WTC11 (cell line): ENCODE measurements around the gene MYRF. TPM values are rescaled to one million over a fixed set of nuclear protein-coding genes. Genes with fewer than 3 reads are reported as not detected.
A peak's percentile ranks its signal among the peaks of the same experiment; 100 is the strongest.

Source experiments
- ATAC-seq: fragments of 200-7000 bp; cut with Tn5 transposase; 2 replicates; pipeline ENCODE4 v1.10.0; 2021; ENCODE audit warnings: mild to moderate bottlenecking, moderate library complexity
- CTCF ChIA-PET: fragments of 300-600 bp; sonication (Branson Sonifier 250); formaldehyde crosslinking; loops from one replicate; lab custom pipeline; 2021; ENCODE audit warnings: antibody characterized with exemption; lab: Charles Lee
- POLR2A ChIA-PET: fragments of 350-600 bp; sonication (Branson Sonifier 250); formaldehyde crosslinking; loops from one replicate; lab custom pipeline; 2021; ENCODE audit warnings: antibody characterized with exemption; lab: Charles Lee
- DNase-seq: peaks from one replicate; pipeline ENCODE4 v3.0.0; 2021; ENCODE audit warnings: low spot score
- H3K27ac Mint-ChIP-seq: 2 replicates; pipeline ENCODE4 v1.8.0; 2021; ENCODE audit warnings: mixed read lengths
- H3K27me3 Mint-ChIP-seq: 2 replicates; pipeline ENCODE4 v1.8.0; 2021; ENCODE audit warnings: low read depth, mild to moderate bottlenecking, moderate library complexity, mixed read lengths
- H3K36me3 Mint-ChIP-seq: 2 replicates; pipeline ENCODE4 v1.8.0; 2021; ENCODE audit warnings: mixed read lengths
- H3K4me1 Mint-ChIP-seq: 2 replicates; pipeline ENCODE4 v1.8.0; 2022; ENCODE audit warnings: mixed read lengths
- H3K4me3 Mint-ChIP-seq: 2 replicates; pipeline ENCODE4 v1.8.0; 2021; ENCODE audit warnings: mild to moderate bottlenecking, moderate library complexity, mixed read lengths
- H3K9me3 Mint-ChIP-seq: 2 replicates; pipeline ENCODE4 v1.8.0; 2021; ENCODE audit warnings: mixed read lengths
- ELF4 ChIP-seq: sonication (generic); formaldehyde crosslinking; IDR thresholded peaks from 2 replicates; pipeline ENCODE4 v1.8.1; 2022; ENCODE audit warnings: low read depth, mild to moderate bottlenecking, moderate library complexity, missing genetic modification reagents
- ESRRA ChIP-seq: sonication (generic); formaldehyde crosslinking; IDR thresholded peaks from 2 replicates; pipeline ENCODE4 v1.8.1; 2022; ENCODE audit warnings: mild to moderate bottlenecking, missing genetic modification reagents, borderline replicate concordance
- FOXJ3 ChIP-seq: sonication (generic); formaldehyde crosslinking; IDR thresholded peaks from 2 replicates; pipeline ENCODE4 v1.9.0; 2021; ENCODE audit warnings: missing genetic modification reagents, mild to moderate bottlenecking, borderline replicate concordance
- FOXP1 ChIP-seq: sonication (generic); formaldehyde crosslinking; IDR thresholded peaks from 2 replicates; pipeline ENCODE4 v1.8.0; 2022; ENCODE audit warnings: missing genetic modification reagents, mild to moderate bottlenecking, moderate library complexity, borderline replicate concordance
- GABPB1 ChIP-seq: sonication (generic); formaldehyde crosslinking; IDR thresholded peaks from 2 replicates; pipeline ENCODE4 v1.8.1; 2023; ENCODE audit warnings: mild to moderate bottlenecking, missing genetic modification reagents
- GTF2I ChIP-seq: fragments of 250-450 bp; sonication (Bioruptor Pico); conservative IDR thresholded peaks from 2 replicates; pipeline ENCODE4 v1.4.0; 2021; ENCODE audit warnings: mild to moderate bottlenecking
- IRF2 ChIP-seq: sonication (generic); formaldehyde crosslinking; IDR thresholded peaks from 2 replicates; pipeline ENCODE4 v1.8.0; 2022; ENCODE audit warnings: low read depth, missing genetic modification reagents, borderline replicate concordance
- NFATC4 ChIP-seq: fragments of 250-450 bp; sonication (Bioruptor Pico); IDR thresholded peaks from 2 replicates; pipeline ENCODE4 v1.9.0; 2021; ENCODE audit warnings: mild to moderate bottlenecking
- NR3C1 ChIP-seq: sonication (generic); formaldehyde crosslinking; conservative IDR thresholded peaks from 2 replicates; pipeline ENCODE4 v1.8.1; 2023; ENCODE audit warnings: low read depth, mild to moderate bottlenecking, missing genetic modification reagents
- RORB ChIP-seq: fragments of 250-450 bp; sonication (Bioruptor Pico); IDR thresholded peaks from 2 replicates; pipeline ENCODE4 v1.9.0; 2021; ENCODE audit warnings: mild to moderate bottlenecking
- SMAD4 ChIP-seq: sonication (generic); formaldehyde crosslinking; IDR thresholded peaks from 2 replicates; pipeline ENCODE4 v1.8.0; 2022; ENCODE audit warnings: mild to moderate bottlenecking, missing genetic modification reagents
- TEAD1 ChIP-seq: sonication (generic); formaldehyde crosslinking; IDR thresholded peaks from 2 replicates; pipeline ENCODE4 v1.8.0; 2022; ENCODE audit warnings: mild to moderate bottlenecking, missing genetic modification reagents
- ZNF121 ChIP-seq: sonication (generic); formaldehyde crosslinking; IDR thresholded peaks from 2 replicates; pipeline ENCODE4 v1.8.0; 2023; ENCODE audit warnings: missing genetic modification reagents
- ZNF138 ChIP-seq: sonication (generic); formaldehyde crosslinking; conservative IDR thresholded peaks from 2 replicates; pipeline ENCODE4 v1.8.1; 2022; ENCODE audit warnings: mild to moderate bottlenecking, moderate library complexity, missing genetic modification reagents
- ZNF396 ChIP-seq: fragments of 250-450 bp; sonication (Bioruptor Pico); IDR thresholded peaks from 2 replicates; pipeline ENCODE4 v1.8.0; 2021; ENCODE audit warnings: mild to moderate bottlenecking, moderate library complexity, borderline replicate concordance
- ZNF671 ChIP-seq: fragments of 250-450 bp; sonication (Bioruptor Pico); IDR thresholded peaks from 2 replicates; pipeline ENCODE4 v1.8.0; 2021; ENCODE audit warnings: mild to moderate bottlenecking
- total RNA-seq: library from RNA; stranded (reverse); gene quantifications from 3 replicates; pipeline ENCODE4 v1.2.3, GENCODE V29; 2021
- TF ChIP-seq, protein P1 (sequence below): sonication (generic); formaldehyde crosslinking; IDR thresholded peaks from 2 replicates; pipeline ENCODE4 v1.8.0; 2022; ENCODE audit warnings: mild to moderate bottlenecking, missing genetic modification reagents
- TF ChIP-seq, protein P2 (sequence below): sonication (generic); formaldehyde crosslinking; IDR thresholded peaks from 2 replicates; pipeline ENCODE4 v1.8.1; 2023; ENCODE audit warnings: mild to moderate bottlenecking, missing genetic modification reagents, moderate library complexity
- TF ChIP-seq, protein P3 (sequence below): fragments of 200-600 bp; IDR thresholded peaks from 2 replicates; pipeline ENCODE4 v1.8.0; 2022; ENCODE audit warnings: antibody characterized with exemption
- TF ChIP-seq, protein P4 (sequence below): fragments of 250-450 bp; sonication (Bioruptor Pico); IDR thresholded peaks from 2 replicates; pipeline ENCODE4 v1.9.0; 2021; ENCODE audit warnings: mild to moderate bottlenecking
- TF ChIP-seq, protein P5 (sequence below): sonication (generic); formaldehyde crosslinking; IDR thresholded peaks from 2 replicates; pipeline ENCODE4 v1.8.1; 2023; ENCODE audit warnings: mild to moderate bottlenecking, missing genetic modification reagents
- TF ChIP-seq, protein P6 (sequence below): sonication (generic); formaldehyde crosslinking; IDR thresholded peaks from 2 replicates; pipeline ENCODE4 v1.8.0; 2022; ENCODE audit warnings: mild to moderate bottlenecking, missing genetic modification reagents

The MYRF gene
- total RNA-seq, 1 experiment from 2014 or later = 5.9 TPM

DNA sequence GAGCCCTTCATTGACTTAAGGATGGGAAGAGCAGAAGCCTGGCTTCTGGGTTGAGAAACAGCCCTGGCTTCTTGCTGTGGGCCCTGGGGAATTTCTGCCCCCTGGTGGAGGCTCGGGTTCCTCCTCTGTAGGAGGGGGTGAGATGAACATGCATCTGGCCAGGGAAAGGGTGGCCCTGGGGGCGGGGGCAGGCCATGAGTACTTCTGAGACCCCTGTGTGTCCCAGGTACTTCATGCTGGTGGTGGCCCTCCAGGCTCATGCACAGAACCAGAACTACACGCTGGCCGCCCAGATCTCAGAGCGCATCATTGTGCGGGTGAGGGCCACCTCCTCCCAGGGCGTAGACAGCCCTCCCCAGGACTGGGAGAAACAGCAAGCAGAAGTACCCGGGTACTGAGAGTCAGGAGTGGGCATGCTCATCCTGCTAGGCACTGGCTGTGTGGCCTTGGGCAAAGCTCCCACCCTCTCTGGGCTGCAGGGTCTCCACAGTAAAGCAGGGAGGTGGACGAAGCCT, 24.2 kb downstream of the MYRF start:
- CTCF ChIA-PET = interaction anchor here (1.0 to 10.0 kb wide), 11 partner anchors 10 to 58 kb away, joined by 3 to 106 read pairs (median 5); partner anchors contain the start of gene MYRF

DNA sequence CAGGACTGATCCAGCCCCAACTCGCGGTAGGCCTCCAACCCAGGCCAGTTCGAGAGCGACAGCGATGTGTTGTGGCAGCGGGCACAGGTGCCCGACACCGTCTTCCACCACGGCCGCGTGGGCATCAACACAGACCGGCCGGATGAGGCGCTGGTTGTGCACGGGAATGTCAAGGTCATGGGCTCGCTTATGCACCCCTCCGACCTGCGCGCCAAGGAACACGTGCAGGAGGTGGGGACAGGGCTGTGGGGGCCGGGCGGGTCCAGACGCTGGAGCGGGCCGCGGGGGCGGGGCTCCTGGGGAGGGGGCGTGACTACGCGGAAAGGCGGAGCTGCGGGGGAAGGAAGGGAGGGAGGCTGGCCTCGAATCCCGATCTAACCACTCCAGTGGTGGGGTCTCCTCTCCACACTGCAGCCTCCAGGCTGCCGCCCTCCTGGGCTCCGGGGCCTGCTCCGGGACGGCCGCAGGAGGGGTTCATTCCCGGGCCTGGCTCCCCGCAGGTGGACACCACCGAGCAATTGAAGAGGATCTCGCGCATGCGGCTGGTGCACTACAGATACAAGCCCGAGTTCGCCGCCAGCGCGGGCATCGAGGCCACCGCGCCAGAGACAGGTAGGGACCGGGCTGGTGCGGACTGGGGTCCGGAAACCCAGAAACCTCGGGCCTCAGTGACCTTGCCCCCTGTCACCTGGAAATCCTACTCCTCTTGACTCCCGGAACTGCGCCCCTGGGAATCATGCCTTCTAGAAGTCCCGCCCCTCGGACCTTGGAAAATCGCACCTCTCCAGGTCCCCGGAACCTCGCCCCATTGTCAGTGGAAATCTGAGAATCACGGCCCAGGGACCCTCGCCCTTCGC, 25.0 kb downstream of the MYRF start:
- Mint-ChIP-seq H3K9me3 (no peaks in the 10 kb centered on the region), H3K36me3 (no peaks in the 10 kb centered on the region; the same call in 1 of the 2 replicates), H3K27ac (no peak overlapping the region), H3K4me3 (no peak overlapping the region), H3K4me1 (peaks cover 10% of the 10 kb centered on the region), H3K27me3 (peaks cover 7% of the 10 kb centered on the region; the same call in 1 of the 2 replicates)
- ChIA-PET CTCF (interaction anchor here (0.6 to 10.0 kb wide), 13 partner anchors 10 to 59 kb away, joined by 3 to 106 read pairs (median 5); partner anchors contain the start of genes FADS1 and MYRF), POLR2A (no interaction called here)
- ATAC-seq (peak; percentile 71), DNase-seq (peak; percentile 83)
- TF ChIP-seq ZNF138 (CRISPR knock-in tag) (0 out of 2 replicates have a peak, but pooled peaks have one; percentile 1), ZNF671 (CRISPR knock-in tag) (no peak)
- TF ChIP-seq, protein P1, sequence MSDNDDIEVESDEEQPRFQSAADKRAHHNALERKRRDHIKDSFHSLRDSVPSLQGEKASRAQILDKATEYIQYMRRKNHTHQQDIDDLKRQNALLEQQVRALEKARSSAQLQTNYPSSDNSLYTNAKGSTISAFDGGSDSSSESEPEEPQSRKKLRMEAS (CRISPR knock-in tag) = peak; percentile 59; the same call in 1 of the 2 replicates
- TF ChIP-seq, protein P2, sequence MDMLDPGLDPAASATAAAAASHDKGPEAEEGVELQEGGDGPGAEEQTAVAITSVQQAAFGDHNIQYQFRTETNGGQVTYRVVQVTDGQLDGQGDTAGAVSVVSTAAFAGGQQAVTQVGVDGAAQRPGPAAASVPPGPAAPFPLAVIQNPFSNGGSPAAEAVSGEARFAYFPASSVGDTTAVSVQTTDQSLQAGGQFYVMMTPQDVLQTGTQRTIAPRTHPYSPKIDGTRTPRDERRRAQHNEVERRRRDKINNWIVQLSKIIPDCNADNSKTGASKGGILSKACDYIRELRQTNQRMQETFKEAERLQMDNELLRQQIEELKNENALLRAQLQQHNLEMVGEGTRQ = peak; percentile 41; the same call in 1 of the 2 replicates

More for the DNA sequence above, 24.2 kb downstream of the MYRF start:
- ATAC-seq = peak; percentile 67
- TF ChIP-seq, protein P3, sequence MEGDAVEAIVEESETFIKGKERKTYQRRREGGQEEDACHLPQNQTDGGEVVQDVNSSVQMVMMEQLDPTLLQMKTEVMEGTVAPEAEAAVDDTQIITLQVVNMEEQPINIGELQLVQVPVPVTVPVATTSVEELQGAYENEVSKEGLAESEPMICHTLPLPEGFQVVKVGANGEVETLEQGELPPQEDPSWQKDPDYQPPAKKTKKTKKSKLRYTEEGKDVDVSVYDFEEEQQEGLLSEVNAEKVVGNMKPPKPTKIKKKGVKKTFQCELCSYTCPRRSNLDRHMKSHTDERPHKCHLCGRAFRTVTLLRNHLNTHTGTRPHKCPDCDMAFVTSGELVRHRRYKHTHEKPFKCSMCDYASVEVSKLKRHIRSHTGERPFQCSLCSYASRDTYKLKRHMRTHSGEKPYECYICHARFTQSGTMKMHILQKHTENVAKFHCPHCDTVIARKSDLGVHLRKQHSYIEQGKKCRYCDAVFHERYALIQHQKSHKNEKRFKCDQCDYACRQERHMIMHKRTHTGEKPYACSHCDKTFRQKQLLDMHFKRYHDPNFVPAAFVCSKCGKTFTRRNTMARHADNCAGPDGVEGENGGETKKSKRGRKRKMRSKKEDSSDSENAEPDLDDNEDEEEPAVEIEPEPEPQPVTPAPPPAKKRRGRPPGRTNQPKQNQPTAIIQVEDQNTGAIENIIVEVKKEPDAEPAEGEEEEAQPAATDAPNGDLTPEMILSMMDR = peak; percentile 54
- no peak for TF ChIP-seq ESRRA (CRISPR knock-in tag)
- TF ChIP-seq, all 79 proteins: peak for 1
- peaks cover 7% of the 10 kb centered on the region; the same call in 1 of the 2 replicates for H3K27me3 Mint-ChIP-seq
- peaks cover 14% of the 10 kb centered on the region for H3K4me1 Mint-ChIP-seq
- no peaks in the 10 kb centered on the region; the same call in 1 of the 2 replicates for H3K36me3 Mint-ChIP-seq
- peak; percentile 84 for DNase-seq
- no peak overlapping the region for H3K4me3 Mint-ChIP-seq
- no peak overlapping the region for H3K27ac Mint-ChIP-seq
- H3K9me3 Mint-ChIP-seq = no peaks in the 10 kb centered on the region
- POLR2A ChIA-PET = no interaction called here

DNA sequence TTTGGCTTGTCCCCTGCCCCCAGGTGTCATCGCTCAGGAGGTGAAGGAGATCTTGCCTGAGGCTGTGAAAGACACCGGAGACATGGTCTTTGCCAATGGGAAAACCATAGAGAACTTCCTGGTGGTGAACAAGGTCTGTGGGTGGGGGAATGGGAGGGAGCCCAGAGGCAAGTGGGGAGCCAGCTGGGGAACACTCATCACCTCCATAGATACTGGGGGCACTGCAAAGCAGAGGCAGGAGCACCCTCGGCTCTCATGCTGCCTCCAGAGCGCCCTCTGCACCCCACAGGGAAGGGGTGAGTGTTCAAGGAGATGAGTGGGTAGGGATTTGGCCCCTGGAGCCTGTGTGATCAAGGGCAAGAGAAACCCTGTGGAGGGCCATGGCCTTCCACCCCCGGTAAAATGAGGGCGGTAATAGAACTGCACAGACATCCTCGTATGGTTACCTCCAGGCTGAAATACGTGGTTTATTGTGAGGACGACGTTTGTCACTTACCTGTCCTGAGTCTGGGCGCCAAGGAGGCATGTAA, 26.0 kb downstream of the MYRF start:
- no peak overlapping the region for H3K4me3 Mint-ChIP-seq
- DNase-seq (no peak), ATAC-seq (no peak)
- no peaks in the 10 kb centered on the region for H3K9me3 Mint-ChIP-seq
- H3K27me3 Mint-ChIP-seq = peaks cover 7% of the 10 kb centered on the region; the same call in 1 of the 2 replicates
- ChIA-PET CTCF (interaction anchor here (0.6 to 10.0 kb wide), 4 partner anchors 9 to 29 kb away, joined by 3 to 106 read pairs (median 26); no protein-coding TSS in a partner anchor), POLR2A (no interaction called here)
- peaks cover 10% of the 10 kb centered on the region for H3K4me1 Mint-ChIP-seq
- no peaks in the 10 kb centered on the region; the same call in 1 of the 2 replicates for H3K36me3 Mint-ChIP-seq
- H3K27ac Mint-ChIP-seq = no peak overlapping the region
- TF ChIP-seq TEAD1 (CRISPR knock-in tag) = no peak
- TF ChIP-seq, protein P4, sequence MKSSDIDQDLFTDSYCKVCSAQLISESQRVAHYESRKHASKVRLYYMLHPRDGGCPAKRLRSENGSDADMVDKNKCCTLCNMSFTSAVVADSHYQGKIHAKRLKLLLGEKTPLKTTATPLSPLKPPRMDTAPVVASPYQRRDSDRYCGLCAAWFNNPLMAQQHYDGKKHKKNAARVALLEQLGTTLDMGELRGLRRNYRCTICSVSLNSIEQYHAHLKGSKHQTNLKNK (CRISPR knock-in tag) = no peak
- TF ChIP-seq, protein P5, sequence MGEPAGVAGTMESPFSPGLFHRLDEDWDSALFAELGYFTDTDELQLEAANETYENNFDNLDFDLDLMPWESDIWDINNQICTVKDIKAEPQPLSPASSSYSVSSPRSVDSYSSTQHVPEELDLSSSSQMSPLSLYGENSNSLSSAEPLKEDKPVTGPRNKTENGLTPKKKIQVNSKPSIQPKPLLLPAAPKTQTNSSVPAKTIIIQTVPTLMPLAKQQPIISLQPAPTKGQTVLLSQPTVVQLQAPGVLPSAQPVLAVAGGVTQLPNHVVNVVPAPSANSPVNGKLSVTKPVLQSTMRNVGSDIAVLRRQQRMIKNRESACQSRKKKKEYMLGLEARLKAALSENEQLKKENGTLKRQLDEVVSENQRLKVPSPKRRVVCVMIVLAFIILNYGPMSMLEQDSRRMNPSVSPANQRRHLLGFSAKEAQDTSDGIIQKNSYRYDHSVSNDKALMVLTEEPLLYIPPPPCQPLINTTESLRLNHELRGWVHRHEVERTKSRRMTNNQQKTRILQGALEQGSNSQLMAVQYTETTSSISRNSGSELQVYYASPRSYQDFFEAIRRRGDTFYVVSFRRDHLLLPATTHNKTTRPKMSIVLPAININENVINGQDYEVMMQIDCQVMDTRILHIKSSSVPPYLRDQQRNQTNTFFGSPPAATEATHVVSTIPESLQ = no peak
- TF ChIP-seq NR3C1 (CRISPR knock-in tag) = no peak
- no peak for TF ChIP-seq SMAD4 (CRISPR knock-in tag)
- no peak for TF ChIP-seq IRF2 (CRISPR knock-in tag)
- TF ChIP-seq GTF2I (CRISPR knock-in tag) = no peak
- no peak for TF ChIP-seq RORB
- no peak for TF ChIP-seq FOXJ3 (CRISPR knock-in tag)
- no peak for TF ChIP-seq GABPB1 (CRISPR knock-in tag)
- no peak for TF ChIP-seq FOXP1 (CRISPR knock-in tag)
- TF ChIP-seq, protein P2 = no peak
- TF ChIP-seq ZNF121 (CRISPR knock-in tag) = no peak
- TF ChIP-seq ELF4 (CRISPR knock-in tag) = no peak
- no peak for TF ChIP-seq NFATC4 (CRISPR knock-in tag)
- no peak for TF ChIP-seq ZNF396 (CRISPR knock-in tag)
- TF ChIP-seq, protein P6, sequence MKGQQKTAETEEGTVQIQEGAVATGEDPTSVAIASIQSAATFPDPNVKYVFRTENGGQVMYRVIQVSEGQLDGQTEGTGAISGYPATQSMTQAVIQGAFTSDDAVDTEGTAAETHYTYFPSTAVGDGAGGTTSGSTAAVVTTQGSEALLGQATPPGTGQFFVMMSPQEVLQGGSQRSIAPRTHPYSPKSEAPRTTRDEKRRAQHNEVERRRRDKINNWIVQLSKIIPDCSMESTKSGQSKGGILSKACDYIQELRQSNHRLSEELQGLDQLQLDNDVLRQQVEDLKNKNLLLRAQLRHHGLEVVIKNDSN (CRISPR knock-in tag) = no peak
